K562 (cell line): ENCODE measurements around the gene CCDC69.

Experiments
- NR3C1 ChIP-seq: sonication (generic); formaldehyde crosslinking; IDR thresholded peaks from 2 replicates; pipeline ENCODE4 v1.8.1; 2022; ENCODE audit warnings: missing genetic modification reagents
- RFX5 ChIP-seq: IDR thresholded peaks from 2 replicates; pipeline ENCODE4 v1.6.1; 2011; ENCODE audit warnings: low read depth, mild to moderate bottlenecking, improper control_type of control experiment, low read length
- ZBTB17 ChIP-seq: fragments of 450-650 bp; formaldehyde crosslinking; IDR thresholded peaks from 2 replicates; pipeline ENCODE4 v1.4.0; 2020; ENCODE audit warnings: mild to moderate bottlenecking
- ZNF274 ChIP-seq: IDR thresholded peaks from 2 replicates; pipeline ENCODE4 v1.6.1; 2011; ENCODE audit warnings: low read depth, mild to moderate bottlenecking, low read length, moderate library complexity, borderline replicate concordance
- TF ChIP-seq, protein P1 (sequence below): fragments of 250-450 bp; sonication (Bioruptor Pico); IDR thresholded peaks from 2 replicates; pipeline ENCODE4 v1.5.0; 2020; ENCODE audit warnings: mild to moderate bottlenecking, borderline replicate concordance
- TF ChIP-seq, protein P2 (sequence below), 2 experiments: IDR thresholded peaks; 2 replicates each; pipeline ENCODE4 v1.6.1; 2011; ENCODE audit warnings: borderline replicate concordance in 1 of 2, control low read depth in 1 of 2, low read depth in 1 of 2, low read length in 1 of 2, mild to moderate bottlenecking in 1 of 2, mixed read lengths in 1 of 2, moderate library complexity in 1 of 2; ENCODE audit not compliant: insufficient read depth in 1 of 2, insufficient read length in 1 of 2, poor library complexity in 1 of 2, severe bottlenecking in 1 of 2; ENCODE audit errors: extremely low read depth in 1 of 2

DNA sequence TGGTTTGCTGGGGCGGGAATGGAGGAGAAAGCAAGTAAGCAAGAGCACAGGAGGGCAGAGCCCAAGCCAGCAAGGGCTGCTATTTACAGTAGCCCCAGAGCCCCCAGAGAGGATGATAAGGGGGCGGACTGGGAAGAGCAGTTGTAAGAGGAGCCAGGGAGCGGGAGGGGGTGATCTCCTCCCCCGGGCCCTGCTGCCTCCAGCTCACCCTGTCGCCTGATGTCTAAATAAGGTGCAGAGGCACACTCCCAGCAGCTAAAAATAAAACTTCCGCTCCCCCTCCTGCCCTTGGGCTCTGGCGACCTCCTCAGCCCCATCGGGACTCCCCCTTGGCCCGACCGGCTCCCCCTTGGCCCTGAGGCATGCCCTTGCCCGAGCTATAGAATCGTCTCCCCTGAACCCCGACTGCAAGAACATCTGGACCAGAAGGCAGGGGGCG lies 14.4 kb upstream of the CCDC69 start:
- no peak for TF ChIP-seq ZNF274
- TF ChIP-seq, protein P1, sequence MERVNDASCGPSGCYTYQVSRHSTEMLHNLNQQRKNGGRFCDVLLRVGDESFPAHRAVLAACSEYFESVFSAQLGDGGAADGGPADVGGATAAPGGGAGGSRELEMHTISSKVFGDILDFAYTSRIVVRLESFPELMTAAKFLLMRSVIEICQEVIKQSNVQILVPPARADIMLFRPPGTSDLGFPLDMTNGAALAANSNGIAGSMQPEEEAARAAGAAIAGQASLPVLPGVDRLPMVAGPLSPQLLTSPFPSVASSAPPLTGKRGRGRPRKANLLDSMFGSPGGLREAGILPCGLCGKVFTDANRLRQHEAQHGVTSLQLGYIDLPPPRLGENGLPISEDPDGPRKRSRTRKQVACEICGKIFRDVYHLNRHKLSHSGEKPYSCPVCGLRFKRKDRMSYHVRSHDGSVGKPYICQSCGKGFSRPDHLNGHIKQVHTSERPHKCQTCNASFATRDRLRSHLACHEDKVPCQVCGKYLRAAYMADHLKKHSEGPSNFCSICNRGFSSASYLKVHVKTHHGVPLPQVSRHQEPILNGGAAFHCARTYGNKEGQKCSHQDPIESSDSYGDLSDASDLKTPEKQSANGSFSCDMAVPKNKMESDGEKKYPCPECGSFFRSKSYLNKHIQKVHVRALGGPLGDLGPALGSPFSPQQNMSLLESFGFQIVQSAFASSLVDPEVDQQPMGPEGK (CRISPR knock-in tag): no peak
- TF ChIP-seq RFX5: no peak
- TF ChIP-seq NR3C1 (CRISPR knock-in tag): no peak
- TF ChIP-seq, protein P2, sequence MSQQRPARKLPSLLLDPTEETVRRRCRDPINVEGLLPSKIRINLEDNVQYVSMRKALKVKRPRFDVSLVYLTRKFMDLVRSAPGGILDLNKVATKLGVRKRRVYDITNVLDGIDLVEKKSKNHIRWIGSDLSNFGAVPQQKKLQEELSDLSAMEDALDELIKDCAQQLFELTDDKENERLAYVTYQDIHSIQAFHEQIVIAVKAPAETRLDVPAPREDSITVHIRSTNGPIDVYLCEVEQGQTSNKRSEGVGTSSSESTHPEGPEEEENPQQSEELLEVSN (IDR thresholded peaks at IDR 0.05; ENCODE audit: borderline replicate concordance in 1 of 2, extremely low read depth in 1 of 2, insufficient read depth in 1 of 2, insufficient read length in 1 of 2, low read depth in 1 of 2, low read length in 1 of 2, poor library complexity in 1 of 2, severe bottlenecking in 1 of 2): no peak
- TF ChIP-seq ZBTB17 (CRISPR knock-in tag): no peak
